Dendritic cell treated with granulocyte-macrophage colony-stimulating factor and Interleukin-4, amounts not matched to agents 40 ng/mL and 50 ng/mL, for 4 days (primary cell): ENCODE measurements around the gene B3GNT9.
"Not testable (repeated sequence)": the region's sequence is repeated elsewhere in the genome, so short reads cannot be mapped to it uniquely, and the experiment has no call there.

Source experiments
- H3K27ac Mint-ChIP-seq: one replicate; pipeline ENCODE4 v1.8.0; 2022; ENCODE audit warnings: mild to moderate bottlenecking, mixed read lengths
- H3K27me3 Mint-ChIP-seq: one replicate; pipeline ENCODE4 v1.8.0; 2022; ENCODE audit warnings: mild to moderate bottlenecking, mixed read lengths
- H3K36me3 Mint-ChIP-seq: one replicate; pipeline ENCODE4 v1.8.0; 2022; ENCODE audit warnings: low read depth, mixed read lengths
- H3K4me1 Mint-ChIP-seq: one replicate; pipeline ENCODE4 v1.8.0; 2022; ENCODE audit warnings: low read depth, mixed read lengths
- H3K4me3 Mint-ChIP-seq: one replicate; pipeline ENCODE4 v1.8.0; 2022; ENCODE audit warnings: mild to moderate bottlenecking, moderate library complexity, mixed read lengths
- H3K9me3 Mint-ChIP-seq: one replicate; pipeline ENCODE4 v1.8.0; 2022; ENCODE audit warnings: mixed read lengths
- intact Hi-C: fragments of 100-400 bp; cut with micrococcal nuclease; formaldehyde crosslinking; loops from one replicate; pipeline ENCODE4 v1.15.0; 2022

Gene B3GNT9

DNA sequence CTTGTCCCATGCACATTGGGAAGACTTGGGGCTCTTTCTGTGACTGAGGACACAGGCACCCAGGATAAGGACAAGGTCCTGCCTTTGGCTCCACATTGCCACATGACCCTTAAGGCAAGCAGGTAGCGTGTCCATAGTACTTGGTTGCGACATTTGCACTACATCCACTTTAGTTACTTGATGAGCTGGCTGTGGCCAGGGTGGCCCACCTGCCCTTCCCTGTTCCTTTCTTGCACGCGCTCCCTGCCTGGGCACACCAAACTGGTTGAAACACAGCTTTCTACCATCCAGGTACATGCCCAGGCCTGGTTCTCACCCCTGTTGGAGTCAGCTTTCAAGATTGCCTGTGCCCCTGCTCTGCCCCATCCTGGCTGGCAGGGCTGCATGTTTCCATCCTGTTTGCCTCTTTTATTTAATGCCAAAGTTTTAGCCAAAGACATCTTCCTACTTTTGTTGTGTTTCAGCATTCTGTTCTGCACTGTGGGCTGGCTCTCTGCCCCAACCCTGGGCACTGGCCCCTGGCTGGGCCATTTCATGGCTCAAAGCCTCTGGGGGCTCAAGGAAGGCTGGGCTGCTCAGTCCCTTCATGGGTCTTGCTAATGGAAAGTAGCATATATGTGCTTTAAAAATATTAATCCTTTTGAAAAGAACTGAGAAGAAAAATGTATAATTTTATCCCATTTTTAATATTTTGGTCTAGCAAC lies 3.2 kb downstream of the B3GNT9 start:
- Mint-ChIP-seq H3K4me1 (peaks cover under 1% of the 10 kb centered on the region), H3K27me3 (peaks cover 43% of the 10 kb centered on the region), H3K9me3 (no peaks in the 10 kb centered on the region), H3K4me3 (no peak overlapping the region), H3K36me3 (peaks cover 71% of the 10 kb centered on the region), H3K27ac (no peak overlapping the region)
- intact Hi-C loops, result no loop called here

DNA sequence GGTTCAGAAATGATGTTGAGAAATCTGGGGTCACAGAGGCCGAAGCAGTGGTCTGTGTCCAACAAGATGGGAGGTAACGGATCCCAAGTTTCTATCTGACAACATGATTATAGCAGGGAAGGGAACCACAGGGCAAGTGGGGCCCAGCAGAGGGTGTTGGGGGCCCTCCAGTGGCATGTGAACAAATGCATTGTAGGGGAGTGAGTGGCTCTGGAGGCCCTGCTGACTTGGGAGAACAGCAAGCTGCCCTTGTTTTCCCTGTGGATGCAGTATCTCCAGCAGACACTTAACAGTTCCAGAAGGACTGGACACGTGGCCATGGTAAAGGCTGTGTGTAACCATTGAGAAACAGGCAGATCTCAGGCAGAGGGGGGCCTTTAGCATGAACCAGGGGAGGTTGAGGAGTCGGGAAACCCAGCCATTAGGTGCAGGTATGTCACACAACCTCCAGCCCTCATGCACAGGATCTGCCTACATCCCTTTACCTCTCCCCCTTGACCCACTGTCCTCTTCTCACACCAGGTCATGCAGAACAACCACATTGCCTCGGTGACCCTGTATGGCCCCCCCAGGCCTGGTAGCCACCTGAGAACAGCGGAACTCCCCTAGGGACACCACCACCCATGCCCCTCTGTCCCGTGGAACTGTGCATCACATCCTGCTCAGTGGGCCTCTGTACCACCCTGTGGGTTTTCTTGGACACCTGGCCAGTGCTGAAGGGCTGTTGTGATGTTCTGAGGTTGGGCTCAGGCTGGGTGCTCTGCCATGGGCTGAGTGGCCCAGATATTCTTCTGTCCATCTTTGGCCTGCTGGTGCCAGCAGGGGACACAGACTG lies 4.1 kb downstream of the B3GNT9 start:
- Mint-ChIP-seq H3K9me3 (no peaks in the 10 kb centered on the region), H3K27ac (no peak overlapping the region), H3K36me3 (peaks cover 80% of the 10 kb centered on the region), H3K4me3 (no peak overlapping the region), H3K4me1 (no peaks in the 10 kb centered on the region), H3K27me3 (peaks cover 35% of the 10 kb centered on the region)
- intact Hi-C loops, result no loop called here

DNA sequence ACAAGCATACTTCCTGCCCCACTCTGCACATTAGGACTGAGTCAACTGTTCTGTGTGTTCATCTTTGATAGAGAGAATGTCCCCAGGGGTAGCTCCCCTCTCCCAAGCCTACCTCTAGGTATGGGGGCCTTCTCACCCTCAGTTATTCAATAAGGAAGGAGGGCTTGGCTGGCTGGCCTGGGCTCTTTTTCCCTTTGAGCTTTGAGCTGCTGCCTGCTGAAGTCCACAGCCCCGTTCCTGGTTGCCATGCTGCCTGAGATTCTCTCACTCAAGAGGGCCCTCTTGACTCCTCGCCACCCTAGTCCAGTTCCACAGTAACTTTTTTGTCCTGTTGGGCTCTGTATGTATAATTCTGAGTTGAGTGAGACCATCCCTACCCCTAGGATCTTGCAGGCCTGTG lies 5.1 kb downstream of the B3GNT9 start:
- no peaks in the 10 kb centered on the region for H3K4me1 Mint-ChIP-seq
- H3K9me3 Mint-ChIP-seq, result no peaks in the 10 kb centered on the region
- H3K27me3 Mint-ChIP-seq, result peaks cover 25% of the 10 kb centered on the region
- intact Hi-C loops, result no loop called here
- H3K4me3 Mint-ChIP-seq, result no peak overlapping the region
- peaks cover 90% of the 10 kb centered on the region for H3K36me3 Mint-ChIP-seq
- H3K27ac Mint-ChIP-seq, result no peak overlapping the region

DNA sequence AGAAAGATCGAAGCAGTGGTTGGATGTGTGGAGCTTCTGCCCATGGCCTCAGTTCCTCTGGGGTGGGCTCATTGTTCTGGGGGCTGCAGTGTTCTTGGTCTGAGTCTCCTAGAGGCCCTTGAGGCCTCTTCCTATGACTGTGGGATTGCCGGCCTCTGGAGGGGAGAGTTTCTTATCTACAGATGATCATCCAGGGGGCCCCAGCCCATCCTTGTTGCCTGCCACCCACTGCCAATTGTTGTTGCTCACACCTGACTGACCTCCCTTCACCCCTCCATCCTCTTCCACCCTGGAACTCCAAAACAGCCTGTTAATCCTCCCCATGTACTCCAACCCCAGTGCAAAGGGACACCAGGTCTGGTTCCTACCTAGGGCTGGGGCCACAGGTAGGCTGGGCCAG lies 5.9 kb downstream of the B3GNT9 start:
- Mint-ChIP-seq H3K36me3 (peaks cover 98% of the 10 kb centered on the region), H3K27me3 (peaks cover 19% of the 10 kb centered on the region), H3K4me1 (no peaks in the 10 kb centered on the region), H3K27ac (no peak overlapping the region), H3K9me3 (no peaks in the 10 kb centered on the region), H3K4me3 (no peak overlapping the region)
- intact Hi-C loops, result no loop called here

DNA sequence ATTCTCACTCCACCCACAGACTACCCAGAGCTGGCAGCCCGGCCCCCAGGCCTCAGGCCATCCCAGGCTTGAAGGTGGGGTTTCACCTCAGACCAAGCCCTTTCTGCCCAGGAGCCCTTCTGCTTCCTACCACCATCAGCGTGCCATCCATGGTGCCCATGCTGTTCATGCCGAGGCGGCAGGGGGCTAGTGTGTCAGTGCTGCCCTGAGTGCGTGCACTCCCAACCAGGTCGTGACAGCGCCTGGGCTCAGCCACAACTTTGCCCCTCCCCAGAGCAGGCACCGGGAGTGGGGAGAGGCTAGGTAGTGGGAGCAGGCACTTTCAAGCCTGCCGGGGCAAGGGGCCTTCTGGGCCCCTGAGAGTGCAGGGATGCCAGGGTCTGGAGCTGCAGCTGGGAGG lies 8.5 kb downstream of the B3GNT9 start:
- peaks cover 100% of the 10 kb centered on the region for H3K36me3 Mint-ChIP-seq
- H3K27ac Mint-ChIP-seq, result no peak overlapping the region

DNA sequence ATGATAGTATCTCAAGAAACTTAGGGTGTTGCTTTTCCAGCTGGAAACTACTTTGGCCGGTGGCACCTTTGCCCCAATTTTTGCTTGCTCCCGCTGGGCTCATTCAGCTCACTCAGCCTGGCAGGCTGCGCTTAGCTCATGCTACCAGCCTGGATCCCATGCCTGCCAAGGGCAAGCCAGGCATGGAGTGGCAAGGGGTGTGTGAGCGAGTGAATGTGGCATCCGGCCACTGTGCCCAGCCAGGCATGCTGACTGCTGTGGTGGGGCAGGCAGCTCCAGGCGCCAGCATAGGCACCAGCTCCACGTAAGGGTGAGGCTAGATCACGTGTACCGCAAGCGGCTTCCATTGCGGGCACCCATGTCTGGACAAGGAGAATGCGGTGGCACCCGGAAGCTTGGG lies 9.4 kb downstream of the B3GNT9 start:
- Mint-ChIP-seq H3K27ac (no peak overlapping the region), H3K27me3 (no peaks in the 10 kb centered on the region), H3K4me1 (peaks cover 12% of the 10 kb centered on the region), H3K4me3 (no peak overlapping the region), H3K36me3 (peaks cover 100% of the 10 kb centered on the region), H3K9me3 (no peaks in the 10 kb centered on the region)
- intact Hi-C loops, result no loop called here

More for the DNA sequence above, 8.5 kb downstream of the B3GNT9 start:
- Mint-ChIP-seq H3K4me1 (peaks cover 7% of the 10 kb centered on the region), H3K4me3 (no peak overlapping the region), H3K9me3 (no peaks in the 10 kb centered on the region), H3K27me3 (no peaks in the 10 kb centered on the region)
- intact Hi-C loops, result no loop called here

DNA sequence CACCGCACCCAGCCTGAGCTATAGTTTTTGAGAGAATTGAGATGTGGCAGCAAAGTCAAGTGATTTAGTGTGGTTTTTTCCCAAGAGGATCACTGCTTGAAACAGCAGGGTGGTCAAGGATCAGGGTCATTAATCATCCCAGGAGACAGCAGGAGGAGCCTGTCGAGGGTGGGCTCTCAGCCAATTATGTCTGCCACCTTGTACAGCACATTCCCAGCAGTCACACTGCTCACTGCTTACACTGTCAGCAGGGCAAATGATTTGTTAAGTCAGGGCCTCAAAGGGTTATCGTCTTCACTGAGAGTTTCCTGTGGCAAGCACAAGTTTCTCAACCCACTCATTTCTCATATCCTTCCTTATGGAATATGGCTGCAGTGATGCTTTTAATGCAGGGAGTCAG lies 13.2 kb downstream of the B3GNT9 start:
- peaks cover 100% of the 10 kb centered on the region for H3K36me3 Mint-ChIP-seq
- H3K4me3 Mint-ChIP-seq, result no peak overlapping the region
- no peaks in the 10 kb centered on the region for H3K9me3 Mint-ChIP-seq
- H3K4me1 Mint-ChIP-seq, result peaks cover 12% of the 10 kb centered on the region
- no peaks in the 10 kb centered on the region for H3K27me3 Mint-ChIP-seq
- H3K27ac Mint-ChIP-seq, result no peak overlapping the region
- intact Hi-C loops, result no loop called here

DNA sequence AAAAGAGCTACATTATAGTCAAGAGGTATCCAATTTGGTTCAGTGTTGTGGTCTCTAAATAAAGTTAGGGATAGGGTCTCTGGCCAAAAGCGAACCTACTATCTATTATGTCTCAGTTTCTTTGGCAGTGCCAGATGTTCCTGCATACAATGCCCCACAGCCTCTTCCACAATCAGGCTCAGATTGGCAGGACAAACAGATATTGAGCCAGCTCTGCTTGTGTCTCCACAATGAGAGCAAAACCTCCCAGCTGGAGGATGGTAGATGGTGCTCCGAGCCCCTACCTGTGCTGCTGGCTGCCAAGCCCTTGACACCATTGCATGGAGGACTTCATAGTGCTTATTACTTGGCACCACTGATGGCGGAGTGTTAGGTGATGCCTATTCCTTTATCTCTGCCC lies 21.4 kb downstream of the B3GNT9 start:
- Mint-ChIP-seq H3K27me3 (no peaks in the 10 kb centered on the region), H3K4me1 (peaks cover 18% of the 10 kb centered on the region), H3K9me3 (no peaks in the 10 kb centered on the region), H3K27ac (no peak overlapping the region), H3K4me3 (no peak overlapping the region), H3K36me3 (peaks cover 99% of the 10 kb centered on the region)
- intact Hi-C loops, result no loop called here

DNA sequence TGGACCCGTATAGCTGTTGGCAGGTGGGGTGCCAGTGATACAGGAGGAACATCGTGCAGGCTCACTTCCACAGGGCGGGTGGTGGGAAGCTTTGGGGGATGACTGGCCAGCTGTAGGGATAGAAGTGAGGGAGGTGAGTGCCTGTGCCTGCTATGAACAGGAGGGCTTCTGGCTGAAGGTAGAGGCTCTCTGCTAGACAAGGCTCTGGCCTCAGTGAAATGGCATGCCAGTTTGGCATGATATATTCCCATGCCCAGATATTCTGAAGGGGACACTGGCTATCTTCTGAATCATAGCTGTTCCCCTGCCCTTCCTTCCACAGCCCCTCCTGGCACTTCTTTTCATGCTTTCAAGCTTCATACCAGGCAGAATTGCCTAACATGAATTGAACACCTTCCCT lies 21.9 kb downstream of the B3GNT9 start:
- Mint-ChIP-seq H3K36me3 (peaks cover 99% of the 10 kb centered on the region), H3K27ac (no peak overlapping the region), H3K4me1 (peaks cover 19% of the 10 kb centered on the region), H3K4me3 (no peak overlapping the region), H3K9me3 (no peaks in the 10 kb centered on the region), H3K27me3 (no peaks in the 10 kb centered on the region)
- intact Hi-C loops, result no loop called here

DNA sequence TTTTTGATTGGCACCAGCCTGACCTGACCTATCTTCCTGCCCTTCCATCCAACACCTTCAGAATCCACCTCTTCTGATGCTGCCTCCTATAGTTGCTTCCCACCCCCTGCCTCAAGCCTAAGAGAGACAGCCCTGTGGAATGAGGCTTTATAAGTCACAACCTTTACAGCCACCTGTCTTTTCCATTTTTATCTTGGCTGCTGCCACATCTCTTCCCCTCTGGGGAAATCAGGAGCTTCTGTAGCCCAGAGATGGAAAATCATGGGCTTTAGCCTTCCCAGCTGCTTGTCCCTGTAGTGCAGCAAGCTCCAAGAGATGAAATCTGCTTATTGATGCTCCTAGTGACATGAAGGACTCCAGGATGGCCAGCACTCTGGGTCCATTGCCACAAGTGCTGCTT lies 22.4 kb downstream of the B3GNT9 start:
- H3K27ac Mint-ChIP-seq, result no peak overlapping the region
- peaks cover 19% of the 10 kb centered on the region for H3K4me1 Mint-ChIP-seq
- no peaks in the 10 kb centered on the region for H3K9me3 Mint-ChIP-seq
- no peak overlapping the region for H3K4me3 Mint-ChIP-seq
- peaks cover 99% of the 10 kb centered on the region for H3K36me3 Mint-ChIP-seq
- H3K27me3 Mint-ChIP-seq, result no peaks in the 10 kb centered on the region
- intact Hi-C loops, result no loop called here

DNA sequence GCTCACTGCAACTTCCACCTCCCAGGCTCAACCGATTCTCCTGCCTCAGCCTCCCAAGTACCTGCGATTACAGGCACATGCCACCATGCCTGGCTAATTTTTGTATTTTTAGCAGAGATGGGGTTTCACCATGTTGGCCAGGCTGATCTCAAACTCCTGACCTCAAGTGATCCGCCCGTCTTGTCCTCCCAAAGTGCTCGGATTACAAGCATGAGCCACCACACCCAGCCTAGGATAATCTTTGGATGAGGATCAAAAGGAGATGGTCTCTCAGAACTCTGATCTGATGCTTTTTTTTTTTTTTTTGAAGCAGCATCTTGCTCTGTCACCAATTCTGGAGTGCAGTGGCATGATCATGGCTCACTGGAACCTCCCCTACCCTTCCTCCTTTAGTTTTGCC lies 28.0 kb downstream of the B3GNT9 start:
- peaks cover 93% of the 10 kb centered on the region for H3K36me3 Mint-ChIP-seq
- intact Hi-C loops, H3K27ac Mint-ChIP-seq, H3K4me3 Mint-ChIP-seq, H3K9me3 Mint-ChIP-seq, H3K27me3 Mint-ChIP-seq: not testable (repeated sequence)
- peaks cover 19% of the 10 kb centered on the region for H3K4me1 Mint-ChIP-seq

DNA sequence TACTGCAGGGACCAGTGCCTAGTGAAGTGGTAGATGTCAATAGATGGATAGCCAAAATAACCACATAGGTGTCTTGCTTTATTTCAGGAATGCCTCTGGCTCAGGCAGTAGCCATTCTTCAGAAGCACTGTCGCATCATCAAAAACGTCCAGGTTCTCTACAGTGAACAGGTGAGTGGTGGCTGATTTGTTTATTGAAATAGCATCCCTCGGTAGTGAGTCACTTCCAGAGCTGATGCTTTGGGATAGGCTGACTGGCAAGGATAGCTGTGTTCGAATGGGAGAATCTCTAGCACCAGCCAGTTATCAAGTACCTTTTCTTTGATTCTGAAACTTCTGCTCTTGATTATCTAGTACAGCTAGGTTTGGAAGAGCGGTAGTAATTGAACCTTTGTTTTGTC lies 30.8 kb downstream of the B3GNT9 start:
- Mint-ChIP-seq H3K36me3 (peaks cover 90% of the 10 kb centered on the region), H3K9me3 (no peaks in the 10 kb centered on the region), H3K4me3 (no peak overlapping the region), H3K27me3 (no peaks in the 10 kb centered on the region), H3K27ac (no peak overlapping the region), H3K4me1 (peaks cover 26% of the 10 kb centered on the region)
- intact Hi-C loops, result no loop called here

DNA sequence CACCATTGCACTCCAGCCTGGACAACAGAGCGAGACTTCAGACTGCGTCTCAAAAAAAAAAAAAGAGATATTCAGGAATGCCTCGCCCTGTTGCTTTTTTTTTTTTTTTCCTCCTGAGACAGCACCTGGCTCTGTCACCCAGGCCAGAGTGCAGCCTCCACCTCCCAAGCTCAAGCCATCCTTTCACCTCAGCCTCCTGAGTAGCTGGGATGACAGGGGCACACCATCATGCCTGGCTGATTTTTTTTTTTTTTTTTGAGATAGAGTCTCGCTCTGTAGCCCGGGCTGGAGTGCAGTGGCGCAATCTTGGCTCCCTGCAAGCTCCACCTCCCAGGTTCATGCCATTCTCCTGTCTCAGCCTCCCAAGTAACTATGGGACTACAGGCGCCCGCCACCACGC lies 33.1 kb downstream of the B3GNT9 start:
- intact Hi-C loops, result no loop called here
- no peak overlapping the region for H3K4me3 Mint-ChIP-seq
- H3K27ac Mint-ChIP-seq, result no peak overlapping the region
- no peaks in the 10 kb centered on the region for H3K9me3 Mint-ChIP-seq
- H3K4me1 Mint-ChIP-seq, result peaks cover 41% of the 10 kb centered on the region
- H3K36me3 Mint-ChIP-seq, result peaks cover 90% of the 10 kb centered on the region
- H3K27me3 Mint-ChIP-seq, result no peaks in the 10 kb centered on the region

DNA sequence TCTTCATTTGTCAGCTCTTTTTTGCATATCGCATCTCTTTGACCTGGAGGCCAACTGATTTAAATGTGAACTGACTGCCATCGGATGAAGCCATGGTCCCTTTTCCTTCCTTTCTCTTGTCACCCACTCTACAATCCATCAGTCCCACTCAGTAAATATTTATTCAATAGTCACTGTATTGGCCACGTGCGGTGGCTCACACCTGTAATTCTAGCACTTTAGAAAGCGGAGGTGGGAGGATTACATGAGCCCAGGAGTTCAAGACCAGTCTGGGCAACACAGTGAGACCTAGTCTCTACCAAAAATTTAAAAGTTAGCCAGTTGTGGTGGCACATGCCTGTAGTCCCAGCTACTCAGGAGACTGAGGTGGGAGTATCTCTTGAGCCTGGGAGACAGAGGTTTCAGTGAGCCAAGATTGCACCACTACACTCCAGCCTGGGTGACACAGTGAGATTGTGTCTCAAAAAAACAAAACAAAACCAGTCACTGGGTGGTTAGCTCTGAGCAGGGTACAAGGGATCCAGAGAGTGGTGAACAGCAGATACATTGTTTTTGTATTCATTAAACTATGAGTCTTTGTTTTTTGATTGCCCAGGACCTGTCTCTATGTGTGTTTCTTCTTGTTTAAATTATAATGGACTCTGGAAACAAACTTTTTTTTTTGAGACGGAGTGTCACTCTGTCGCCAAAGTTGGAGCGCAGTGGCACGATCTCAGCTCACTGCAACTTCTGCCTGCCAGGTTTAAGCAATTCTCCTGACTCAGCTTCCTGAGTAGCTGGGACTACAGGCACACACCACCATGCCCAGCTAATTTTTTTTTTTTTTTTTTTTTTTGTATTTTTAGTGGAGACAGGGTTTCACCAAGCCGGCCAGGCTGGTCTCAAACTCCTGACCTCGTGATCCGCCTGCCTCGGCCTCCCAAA lies 34.1 kb downstream of the B3GNT9 start:
- no peak overlapping the region for H3K4me3 Mint-ChIP-seq
- H3K27ac Mint-ChIP-seq, result peak overlapping the region; percentile 65
- peaks cover 52% of the 10 kb centered on the region for H3K4me1 Mint-ChIP-seq
- peaks cover 90% of the 10 kb centered on the region for H3K36me3 Mint-ChIP-seq
- intact Hi-C loops, result no loop called here
- no peaks in the 10 kb centered on the region for H3K27me3 Mint-ChIP-seq
- H3K9me3 Mint-ChIP-seq, result no peaks in the 10 kb centered on the region
